HTERT RPE-1 (cell line): ENCODE results near the gene ACADSB.

Source experiments
- in situ Hi-C: fragments of 300-500 bp; cut with MboI; formaldehyde crosslinking; loops from 4 replicates; pipeline ENCODE4 v1.14.3; 2020; ENCODE audit warnings: low sequenced_read_pairs

Gene ACADSB

DNA sequence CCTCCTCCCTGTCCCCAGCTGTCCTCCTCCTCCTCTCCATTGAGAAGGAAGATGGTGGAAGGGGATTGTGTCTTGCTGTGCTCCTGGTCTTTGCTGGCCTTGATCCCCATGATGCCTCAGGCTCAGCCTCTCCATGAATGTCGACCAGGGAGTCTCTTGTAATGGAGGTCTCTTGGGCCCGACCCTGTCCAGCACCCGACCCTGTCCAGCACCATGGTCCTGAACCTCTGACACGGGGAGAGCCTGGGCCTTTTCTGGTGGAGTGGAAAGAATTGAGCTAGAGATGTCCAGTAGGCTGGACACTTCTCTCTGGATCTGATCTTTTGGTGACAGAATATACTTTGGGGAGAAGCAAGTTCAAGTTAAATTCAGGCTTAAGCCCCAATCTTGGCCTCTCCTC, 84.7 kb downstream of the ACADSB start:
- in situ Hi-C loops: no loop called here

DNA sequence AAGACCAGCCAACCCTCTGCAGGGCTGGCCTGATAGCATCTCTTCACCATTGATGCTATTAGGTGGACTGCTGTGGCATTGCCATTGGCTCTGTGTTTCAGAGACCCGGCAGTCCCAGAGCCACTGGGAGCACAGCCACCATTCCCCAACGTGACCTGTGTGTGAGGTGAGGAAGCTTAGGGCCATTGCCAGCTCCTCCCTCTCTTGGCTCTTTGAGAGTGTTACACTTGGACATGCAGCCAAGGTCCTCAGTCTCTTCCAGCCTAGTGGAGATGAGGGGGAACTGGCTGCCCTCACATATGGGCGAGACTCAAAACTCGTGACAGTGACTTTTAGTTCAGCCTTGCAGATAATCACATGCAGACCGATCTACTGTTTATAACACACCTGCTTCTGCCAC, 87.6 kb downstream of the ACADSB start:
- in situ Hi-C loops: no loop called here

DNA sequence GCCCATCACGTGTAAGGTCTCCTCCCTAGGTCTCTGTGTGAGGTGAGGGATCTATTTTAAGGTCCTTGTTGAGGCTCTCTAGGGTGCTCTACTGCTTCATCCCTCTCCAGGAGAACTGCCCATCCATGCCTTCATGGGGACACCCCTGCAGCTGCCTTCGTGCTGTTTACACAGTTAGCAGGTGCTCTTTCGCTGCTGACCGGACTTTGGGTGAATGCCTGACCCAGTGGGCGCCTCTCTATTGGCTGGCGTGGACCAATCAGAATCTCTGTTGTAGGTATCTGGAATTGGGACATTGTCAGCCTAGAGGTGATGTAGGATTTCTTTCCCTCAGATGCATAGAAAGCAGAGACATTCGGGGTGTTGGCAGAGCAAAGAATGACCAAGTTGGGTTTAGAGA, 88.2 kb downstream of the ACADSB start:
- in situ Hi-C loops: no loop called here

DNA sequence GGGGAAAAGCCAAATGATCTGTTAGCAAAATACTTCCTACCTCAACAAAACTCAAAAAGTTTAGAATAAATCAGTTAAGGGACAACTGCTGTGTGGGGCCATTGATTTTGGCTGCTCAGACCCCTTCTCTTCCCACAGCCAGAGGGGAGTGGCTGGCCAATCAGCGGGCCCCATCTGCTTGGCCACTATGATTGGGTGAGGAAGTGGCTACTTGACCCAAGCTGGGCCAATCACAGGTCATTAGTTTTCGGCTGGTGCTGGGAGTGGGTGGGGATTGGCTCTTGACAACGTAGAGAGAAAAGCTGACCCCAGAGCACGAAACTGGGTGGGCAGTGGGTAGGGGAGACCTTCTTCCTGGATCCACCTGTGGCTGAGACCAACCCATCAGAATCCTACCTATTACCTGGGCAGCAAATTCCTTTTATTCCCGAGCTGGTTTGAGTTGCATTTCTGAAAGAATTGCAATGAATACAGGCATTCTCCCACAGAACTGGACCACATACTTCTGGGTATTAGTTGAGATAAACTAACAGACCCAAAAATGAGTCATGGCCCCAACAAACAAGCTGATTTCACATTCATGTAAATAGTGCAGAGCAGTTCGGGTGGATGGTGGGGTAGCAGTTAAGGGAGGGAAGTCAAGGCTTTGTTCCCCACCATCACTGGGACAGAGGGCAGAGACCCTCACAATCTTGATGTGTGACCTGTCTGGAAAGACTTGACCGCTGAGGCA, 91.4 kb downstream of the ACADSB start:
- in situ Hi-C loops: loop anchor here (25.0 kb wide), 1 partner anchor 287 kb away; no protein-coding TSS in a partner anchor

DNA sequence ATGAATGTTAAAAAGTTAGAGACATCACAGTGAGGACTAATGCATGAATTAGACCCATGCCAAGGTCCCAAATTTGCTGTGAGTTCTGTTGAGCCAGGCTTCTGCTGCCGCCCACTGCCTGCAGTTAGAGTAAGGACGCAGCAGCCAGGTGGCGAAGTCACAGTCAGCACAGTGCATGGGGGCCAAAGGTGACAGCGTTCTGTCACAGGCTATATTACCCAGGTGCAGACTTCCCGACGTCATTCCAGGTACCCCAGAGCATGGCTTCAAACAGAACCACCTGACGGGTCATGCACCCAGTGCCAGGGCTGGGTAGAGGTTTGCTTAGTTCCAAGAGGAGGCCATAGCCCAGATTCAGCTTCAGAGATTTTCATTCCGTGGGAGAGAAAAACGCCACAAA, 93.1 kb downstream of the ACADSB start:
- in situ Hi-C loops: loop anchor here (25.0 kb wide), 1 partner anchor 285 kb away; no protein-coding TSS in a partner anchor

DNA sequence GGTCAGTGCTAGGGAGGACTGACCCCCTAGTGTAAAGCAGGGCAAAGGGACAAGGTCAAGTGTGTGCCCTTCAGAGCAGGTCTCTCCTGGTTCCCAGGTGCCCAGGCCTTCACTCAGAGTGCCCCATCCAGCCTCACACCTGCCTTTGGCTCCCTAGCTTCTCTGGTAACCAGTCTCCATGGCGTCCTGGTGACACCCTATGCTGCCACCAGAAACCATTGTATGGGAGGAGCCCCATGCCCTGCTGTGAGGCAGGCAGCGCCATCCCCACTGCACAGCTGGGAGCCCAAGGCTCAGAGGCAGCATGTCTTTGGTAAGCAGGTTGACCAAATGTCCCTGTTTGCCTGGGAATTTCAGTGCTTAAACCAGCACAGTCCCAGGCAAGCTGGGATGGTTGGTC, 93.9 kb downstream of the ACADSB start:
- in situ Hi-C loops: loop anchor here (25.0 kb wide), 1 partner anchor 285 kb away; no protein-coding TSS in a partner anchor

DNA sequence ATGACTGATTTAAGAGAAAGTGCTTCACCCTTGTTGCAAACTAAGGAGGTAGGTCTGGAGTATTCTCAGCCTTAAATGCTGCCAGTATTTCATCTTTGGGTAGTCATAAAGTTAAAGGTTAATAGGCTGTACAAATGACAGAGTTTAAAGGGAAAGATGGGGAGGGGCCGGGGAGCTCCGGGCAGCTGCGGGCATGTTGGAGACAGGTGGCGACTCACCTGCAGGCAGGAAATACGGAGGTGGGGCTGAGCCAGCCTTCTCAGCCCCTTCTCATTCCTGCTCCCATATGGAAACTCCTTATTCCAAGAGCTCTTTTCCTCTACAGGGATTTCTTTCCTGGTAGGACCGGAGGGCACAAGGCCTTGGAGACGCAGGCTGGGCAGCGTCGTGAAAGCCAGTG, 95.1 kb downstream of the ACADSB start:
- in situ Hi-C loops: loop anchor here (25.0 kb wide), 1 partner anchor 283 kb away; no protein-coding TSS in a partner anchor
